ENCODE measurements around the gene DDX46.

DNA sequence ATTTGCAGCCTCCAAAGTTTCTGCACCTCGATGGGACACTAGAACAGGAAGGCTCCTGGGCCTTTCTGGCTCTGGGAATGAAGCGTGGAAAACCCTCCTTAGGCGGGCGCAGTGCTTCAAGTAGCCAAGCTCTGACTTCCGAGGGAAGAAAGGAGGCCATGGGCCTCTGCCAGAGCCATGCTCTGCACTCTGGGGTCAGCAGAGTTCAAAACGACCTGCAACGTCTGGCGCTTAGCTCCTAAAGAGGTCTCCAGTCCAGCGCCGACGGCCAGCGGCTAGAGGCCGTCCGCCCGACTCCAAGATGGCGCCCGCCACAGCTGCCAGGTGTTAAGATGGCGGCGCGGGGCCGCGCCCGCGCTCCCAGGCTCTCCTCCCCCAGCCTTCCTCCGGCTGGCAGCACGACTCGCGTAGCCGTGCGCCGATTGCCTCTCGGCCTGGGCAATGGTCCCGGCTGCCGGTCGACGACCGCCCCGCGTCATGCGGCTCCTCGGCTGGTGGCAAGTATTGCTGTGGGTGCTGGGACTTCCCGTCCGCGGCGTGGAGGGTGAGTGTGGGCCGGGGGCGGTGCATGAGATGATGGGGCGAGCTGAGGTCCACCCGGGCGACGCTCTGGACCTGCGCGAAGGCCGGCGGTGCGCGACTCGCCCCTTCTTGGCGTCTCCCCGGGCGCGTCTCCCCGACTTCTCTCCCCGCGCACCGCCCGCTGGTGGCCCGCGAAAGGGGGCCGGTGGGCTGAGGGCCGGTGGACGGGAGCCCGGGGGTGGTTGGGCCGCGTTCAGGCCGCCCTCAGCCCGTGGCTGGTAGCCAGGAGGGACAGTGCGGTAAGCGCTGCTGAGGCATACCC lies 115.6 kb downstream of the DDX46 start, which contains the start of gene TXNDC15:
- TF ChIP-seq, protein P1, sequence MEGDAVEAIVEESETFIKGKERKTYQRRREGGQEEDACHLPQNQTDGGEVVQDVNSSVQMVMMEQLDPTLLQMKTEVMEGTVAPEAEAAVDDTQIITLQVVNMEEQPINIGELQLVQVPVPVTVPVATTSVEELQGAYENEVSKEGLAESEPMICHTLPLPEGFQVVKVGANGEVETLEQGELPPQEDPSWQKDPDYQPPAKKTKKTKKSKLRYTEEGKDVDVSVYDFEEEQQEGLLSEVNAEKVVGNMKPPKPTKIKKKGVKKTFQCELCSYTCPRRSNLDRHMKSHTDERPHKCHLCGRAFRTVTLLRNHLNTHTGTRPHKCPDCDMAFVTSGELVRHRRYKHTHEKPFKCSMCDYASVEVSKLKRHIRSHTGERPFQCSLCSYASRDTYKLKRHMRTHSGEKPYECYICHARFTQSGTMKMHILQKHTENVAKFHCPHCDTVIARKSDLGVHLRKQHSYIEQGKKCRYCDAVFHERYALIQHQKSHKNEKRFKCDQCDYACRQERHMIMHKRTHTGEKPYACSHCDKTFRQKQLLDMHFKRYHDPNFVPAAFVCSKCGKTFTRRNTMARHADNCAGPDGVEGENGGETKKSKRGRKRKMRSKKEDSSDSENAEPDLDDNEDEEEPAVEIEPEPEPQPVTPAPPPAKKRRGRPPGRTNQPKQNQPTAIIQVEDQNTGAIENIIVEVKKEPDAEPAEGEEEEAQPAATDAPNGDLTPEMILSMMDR (IDR thresholded peaks at IDR 0.05) = no peak
- TF ChIP-seq EZH2phosphoT487 (IDR thresholded peaks at IDR 0.05) = no peak
- TF ChIP-seq EZH2 (IDR thresholded peaks at IDR 0.05) = no peak
